SJSA1 (cell line): ENCODE results near the gene PLD1. TPM values are rescaled to one million over a fixed set of nuclear protein-coding genes. Genes with fewer than 3 reads are reported as not detected.

Experiments used
- DNase-seq, 2 experiments: peaks; one replicate each; pipeline ENCODE4 v3.0.0-alpha.2; 2015 to 2020; ENCODE audit warnings: low spot score in 2 of 2, low read depth in 1 of 2
- H3K27ac ChIP-seq: fragments of 250-450 bp; sonication (Bioruptor Pico); 2 replicates; pipeline ENCODE4 v1.5.1; 2020; ENCODE audit warnings: mild to moderate bottlenecking, moderate library complexity
- H3K27me3 ChIP-seq: fragments of 250-450 bp; sonication (Bioruptor Pico); replicated peaks from 2 replicates; pipeline ENCODE4 v1.5.1; 2020; ENCODE audit warnings: mild to moderate bottlenecking, moderate library complexity
- H3K36me3 ChIP-seq: fragments of 250-450 bp; sonication (Bioruptor Pico); 2 replicates; pipeline ENCODE4 v1.5.1; 2020; ENCODE audit warnings: mild to moderate bottlenecking
- H3K4me1 ChIP-seq: fragments of 250-450 bp; sonication (Bioruptor Pico); replicated peaks from 2 replicates; pipeline ENCODE4 v1.6.1; 2021; ENCODE audit warnings: mild to moderate bottlenecking
- H3K4me3 ChIP-seq: fragments of 250-450 bp; sonication (Bioruptor Pico); 2 replicates; pipeline ENCODE4 v1.5.1; 2020; ENCODE audit warnings: mild to moderate bottlenecking
- H3K9me3 ChIP-seq: fragments of 250-450 bp; sonication (Bioruptor Pico); replicated peaks from 2 replicates; pipeline ENCODE4 v1.5.1; 2020; ENCODE audit warnings: mild to moderate bottlenecking
- total RNA-seq: library from RNA; depleted of rRNA; stranded (reverse); fragments of >200 nt; shearing (Covaris generic); gene quantifications from 2 replicates; pipeline ENCODE4 v1.2.3, GENCODE V29; 2014

Gene PLD1
- total RNA-seq, 1 experiment from 2014 or later: 3.3 TPM

DNA sequence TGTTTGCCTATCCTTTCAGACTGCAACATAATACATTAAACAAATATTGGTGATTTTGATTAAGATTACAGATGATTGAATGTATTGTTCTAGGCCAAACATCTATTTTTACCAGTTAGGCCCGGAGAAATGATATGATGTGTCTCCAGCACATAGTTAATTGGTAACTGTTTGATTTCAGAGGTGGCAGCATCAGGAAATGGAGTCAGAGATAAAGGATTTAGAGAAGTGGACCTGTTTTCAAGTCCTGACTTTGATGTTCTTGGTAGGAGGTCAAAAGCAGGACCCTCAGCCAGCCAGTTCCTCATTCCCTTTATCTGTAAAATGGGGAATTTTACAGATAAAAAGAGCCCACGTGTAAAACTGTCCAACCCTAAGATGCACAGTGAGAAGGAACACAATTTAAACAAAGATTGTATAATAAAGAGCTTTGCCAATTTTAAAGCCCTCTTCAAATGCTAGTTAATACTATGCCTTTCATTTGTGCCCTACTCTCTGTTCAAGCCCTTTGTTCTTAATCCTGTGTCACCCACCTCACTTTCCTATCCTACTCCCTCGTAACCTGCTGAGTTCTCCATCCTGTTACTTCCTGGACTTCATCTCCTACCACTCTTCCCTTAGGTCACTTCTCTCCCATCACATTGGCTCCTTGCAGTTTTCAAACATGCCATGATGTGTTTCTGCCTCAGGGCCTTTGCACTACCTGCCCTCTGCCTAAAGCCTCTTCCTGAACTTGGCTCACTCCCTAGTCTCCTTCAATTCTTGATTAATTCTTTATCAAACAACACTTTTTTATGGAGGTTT is 35.4 kb upstream of the PLD1 start:
- H3K27ac ChIP-seq: no peak overlapping the region
- peaks cover 25% of the 10 kb centered on the region for H3K4me1 ChIP-seq

GRCh38 chr3:171844873-171845272 is 34.6 kb upstream of the PLD1 start:
- Histone ChIP-seq H3K4me1 (peaks cover 25% of the 10 kb centered on the region), H3K27ac (no peak overlapping the region), H3K27me3 (no peaks in the 10 kb centered on the region), H3K36me3 (no peaks in the 10 kb centered on the region), H3K4me3 (no peak overlapping the region), H3K9me3 (no peaks in the 10 kb centered on the region)
- DNase-seq: no peak

More for the DNA sequence above, 35.4 kb upstream of the PLD1 start:
- H3K9me3 ChIP-seq: no peaks in the 10 kb centered on the region
- H3K4me3 ChIP-seq: no peak overlapping the region
- H3K36me3 ChIP-seq: no peaks in the 10 kb centered on the region
- no peak for DNase-seq
- H3K27me3 ChIP-seq: no peaks in the 10 kb centered on the region

DNA sequence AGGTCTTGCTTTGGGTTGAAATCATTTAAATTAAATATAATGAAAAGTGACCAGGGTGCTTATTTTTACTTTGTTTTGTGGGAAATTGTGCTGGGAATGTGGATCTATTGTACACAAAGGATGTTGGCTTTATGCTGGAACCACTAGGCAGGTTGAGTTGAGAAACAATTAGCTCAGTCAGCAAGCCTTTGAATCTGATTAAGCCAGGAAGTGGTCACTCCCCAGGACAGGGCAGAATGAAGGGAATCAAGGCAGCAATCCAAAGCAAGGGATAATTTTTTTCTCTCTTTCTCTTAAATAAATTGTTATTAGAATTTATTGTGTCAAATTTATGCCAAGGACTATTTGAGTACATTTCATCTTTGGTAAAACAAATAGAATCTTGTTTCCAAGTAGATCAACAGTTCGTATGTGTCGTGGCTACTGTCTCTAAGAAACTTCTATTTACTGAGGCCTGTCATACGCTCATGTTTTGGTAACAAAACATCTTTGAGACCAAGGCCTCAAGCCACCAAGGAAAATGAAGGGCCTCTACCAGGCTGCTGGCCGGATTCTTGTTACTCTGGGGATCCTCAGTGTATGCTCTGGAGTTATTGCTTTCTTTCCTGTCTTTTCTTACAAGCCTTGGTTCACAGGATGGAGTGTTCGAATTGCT is 32.7 kb upstream of the PLD1 start, which contains the start of gene TMEM212:
TSS of gene TMEM212 (plus strand) at position 486 of the 655 bp plus-strand sequence. CDS start at position 521, 35 bp downstream.
- H3K36me3 ChIP-seq: no peaks in the 10 kb centered on the region
- no peaks in the 10 kb centered on the region for H3K9me3 ChIP-seq
- peak in 1 of 2 experiments; percentile 30 for DNase-seq
- H3K27me3 ChIP-seq: no peaks in the 10 kb centered on the region
- H3K4me3 ChIP-seq: no peak within 1 kb of the TSS
- peak within 1 kb of the TSS; percentile 43 for H3K27ac ChIP-seq
- H3K4me1 ChIP-seq: peaks cover 34% of the 10 kb centered on the region

GRCh38 chr3:171841620-171842000 is 31.3 kb upstream of the PLD1 start:
- Histone ChIP-seq H3K27me3 (no peaks in the 10 kb centered on the region), H3K4me1 (peaks cover 36% of the 10 kb centered on the region), H3K36me3 (no peaks in the 10 kb centered on the region), H3K9me3 (no peaks in the 10 kb centered on the region), H3K4me3 (no peak overlapping the region), H3K27ac (no peak overlapping the region)
- DNase-seq: no peak

DNA sequence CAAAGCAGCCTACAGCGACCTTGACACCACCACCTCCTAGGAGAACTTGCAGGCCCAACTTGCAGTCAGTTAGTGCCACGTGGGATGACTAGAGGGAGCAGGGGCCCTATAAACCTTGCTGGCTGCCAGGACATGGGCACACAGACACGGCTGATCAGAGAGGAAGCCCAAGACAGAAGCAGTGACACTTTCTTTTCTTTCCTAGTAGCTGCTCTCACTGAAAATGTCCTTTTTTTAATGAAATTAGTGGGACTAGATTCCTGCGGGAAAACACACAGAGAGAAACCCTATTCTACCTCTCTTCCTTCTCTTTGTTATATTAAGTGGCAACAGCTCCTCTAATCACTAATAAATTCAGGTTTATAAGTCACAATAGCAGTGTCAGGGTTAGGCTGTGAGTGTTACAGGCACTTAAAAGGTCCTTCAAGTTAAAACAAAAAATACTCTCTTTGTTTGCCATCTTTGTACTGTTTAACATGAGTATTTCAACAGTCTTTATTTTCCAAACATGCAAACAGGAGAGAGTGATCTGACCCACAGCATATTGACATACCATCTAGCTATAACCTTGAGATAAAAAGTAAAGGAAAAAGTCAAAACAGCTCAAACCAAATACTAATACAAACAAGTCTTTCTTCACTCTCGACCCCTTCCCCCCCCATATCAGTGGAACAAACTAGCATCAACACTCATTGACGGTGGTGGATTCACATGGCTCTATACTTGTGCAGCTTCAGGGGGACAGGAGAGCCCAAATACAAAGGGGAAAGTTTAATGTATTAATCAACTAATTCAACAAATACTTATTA is 30.7 kb upstream of the PLD1 start:
- no peaks in the 10 kb centered on the region for H3K36me3 ChIP-seq
- no peak overlapping the region for H3K27ac ChIP-seq
- no peaks in the 10 kb centered on the region for H3K27me3 ChIP-seq
- H3K9me3 ChIP-seq: no peaks in the 10 kb centered on the region
- DNase-seq: no peak
- H3K4me1 ChIP-seq: peaks cover 31% of the 10 kb centered on the region
- H3K4me3 ChIP-seq: no peak overlapping the region

DNA sequence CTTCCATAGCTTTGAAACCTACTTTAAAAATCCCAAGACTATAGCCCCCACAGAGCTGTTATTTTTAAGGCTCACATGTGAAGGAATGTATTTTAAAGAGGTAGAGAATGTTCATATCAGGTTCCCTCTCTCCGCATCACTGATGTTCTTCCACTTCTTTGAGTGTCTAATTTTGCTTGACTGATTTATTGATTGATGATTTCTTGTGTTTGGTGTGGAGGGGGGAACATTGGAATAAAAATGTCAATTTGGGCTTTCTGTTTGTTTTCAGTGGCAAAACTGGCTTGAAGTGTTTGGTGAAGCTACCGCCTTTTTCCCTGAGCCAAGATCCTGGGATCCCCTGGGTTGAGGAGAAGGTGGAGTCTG is 30.1 kb upstream of the PLD1 start:
- no peak overlapping the region for H3K27ac ChIP-seq
- no peaks in the 10 kb centered on the region for H3K27me3 ChIP-seq
- no peak for DNase-seq

GRCh38 chr3:171839270-171839669 is 29.0 kb upstream of the PLD1 start:
- no peaks in the 10 kb centered on the region for H3K27me3 ChIP-seq
- peaks cover 28% of the 10 kb centered on the region for H3K4me1 ChIP-seq
- H3K9me3 ChIP-seq: no peaks in the 10 kb centered on the region
- no peak overlapping the region for H3K27ac ChIP-seq
- H3K36me3 ChIP-seq: no peaks in the 10 kb centered on the region
- no peak for DNase-seq
- no peak overlapping the region for H3K4me3 ChIP-seq

More for the DNA sequence above, 30.1 kb upstream of the PLD1 start:
- H3K9me3 ChIP-seq: no peaks in the 10 kb centered on the region
- no peaks in the 10 kb centered on the region for H3K36me3 ChIP-seq
- peaks cover 31% of the 10 kb centered on the region for H3K4me1 ChIP-seq
- H3K4me3 ChIP-seq: no peak overlapping the region

GRCh38 chr3:171838218-171838720 is 28.0 kb upstream of the PLD1 start:
- peak in 1 of 2 experiments; percentile 58 for DNase-seq
- Histone ChIP-seq H3K4me1 (peaks cover 37% of the 10 kb centered on the region), H3K36me3 (no peaks in the 10 kb centered on the region), H3K9me3 (no peaks in the 10 kb centered on the region), H3K27me3 (no peaks in the 10 kb centered on the region), H3K4me3 (peak overlapping the region; percentile 13; the same call in 1 of the 2 replicates), H3K27ac (peak overlapping the region; percentile 49)

- Histone ChIP-seq H3K4me3 (no peak overlapping the region), H3K27ac (peak overlapping the region; percentile 49; the same call in 1 of the 2 replicates), H3K4me1 (peaks cover 37% of the 10 kb centered on the region), H3K27me3 (no peaks in the 10 kb centered on the region), H3K36me3 (no peaks in the 10 kb centered on the region), H3K9me3 (no peaks in the 10 kb centered on the region)
- no peak for DNase-seq
These were observed 27.4 kb upstream of the PLD1 start for GRCh38 chr3:171837698-171838097.

- no peak for DNase-seq
- no peaks in the 10 kb centered on the region for H3K9me3 ChIP-seq
- peaks cover 38% of the 10 kb centered on the region for H3K4me1 ChIP-seq
- H3K27ac ChIP-seq: no peak overlapping the region
- no peak overlapping the region for H3K4me3 ChIP-seq
- H3K27me3 ChIP-seq: no peaks in the 10 kb centered on the region
- H3K36me3 ChIP-seq: no peaks in the 10 kb centered on the region
These were observed 26.6 kb upstream of the PLD1 start for GRCh38 chr3:171836855-171837254.

- H3K27ac ChIP-seq: no peak overlapping the region
These were observed 25.3 kb upstream of the PLD1 start for GRCh38 chr3:171835613-171836012.

GRCh38 chr3:171835116-171835515 is 24.8 kb upstream of the PLD1 start:
- H3K4me3 ChIP-seq: no peak overlapping the region
- H3K4me1 ChIP-seq: peaks cover 40% of the 10 kb centered on the region
- no peak for DNase-seq
- no peak overlapping the region for H3K27ac ChIP-seq
- no peaks in the 10 kb centered on the region for H3K36me3 ChIP-seq
- H3K27me3 ChIP-seq: no peaks in the 10 kb centered on the region
- no peaks in the 10 kb centered on the region for H3K9me3 ChIP-seq

More at GRCh38 chr3:171835613-171836012, 25.3 kb upstream of the PLD1 start:
- peaks cover 38% of the 10 kb centered on the region for H3K4me1 ChIP-seq
- DNase-seq: no peak
- H3K4me3 ChIP-seq: no peak overlapping the region
- H3K27me3 ChIP-seq: no peaks in the 10 kb centered on the region
- no peaks in the 10 kb centered on the region for H3K36me3 ChIP-seq
- H3K9me3 ChIP-seq: no peaks in the 10 kb centered on the region

DNA sequence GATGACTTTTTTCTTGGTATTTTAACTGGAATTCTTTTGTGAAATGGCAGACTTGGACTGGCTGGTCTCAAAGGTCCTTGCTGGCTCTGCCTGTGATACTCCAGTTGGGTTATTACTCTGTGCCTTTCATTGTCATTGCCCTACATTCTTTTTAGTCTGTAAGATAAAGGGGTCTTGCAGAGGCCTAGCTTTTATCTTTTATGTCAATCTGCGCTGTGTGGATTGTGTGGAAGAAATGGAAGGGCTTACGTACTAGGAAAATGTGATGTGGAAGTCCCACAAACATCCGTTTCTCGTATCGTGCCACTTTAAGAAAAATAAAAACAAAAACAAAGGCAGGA is 24.1 kb upstream of the PLD1 start:
- peak overlapping the region; percentile 23 for H3K27ac ChIP-seq
- no peak for DNase-seq
- no peaks in the 10 kb centered on the region for H3K36me3 ChIP-seq
- no peaks in the 10 kb centered on the region for H3K9me3 ChIP-seq
- no peak overlapping the region for H3K4me3 ChIP-seq
- H3K27me3 ChIP-seq: no peaks in the 10 kb centered on the region
- H3K4me1 ChIP-seq: peaks cover 47% of the 10 kb centered on the region
